Measurements from ENCODE around the gene PPM1N.

The PPM1N gene

GRCh38 chr19:45547211-45547770 lies 49.0 kb downstream of the PPM1N start:
- DNase-seq = no peak

DNA sequence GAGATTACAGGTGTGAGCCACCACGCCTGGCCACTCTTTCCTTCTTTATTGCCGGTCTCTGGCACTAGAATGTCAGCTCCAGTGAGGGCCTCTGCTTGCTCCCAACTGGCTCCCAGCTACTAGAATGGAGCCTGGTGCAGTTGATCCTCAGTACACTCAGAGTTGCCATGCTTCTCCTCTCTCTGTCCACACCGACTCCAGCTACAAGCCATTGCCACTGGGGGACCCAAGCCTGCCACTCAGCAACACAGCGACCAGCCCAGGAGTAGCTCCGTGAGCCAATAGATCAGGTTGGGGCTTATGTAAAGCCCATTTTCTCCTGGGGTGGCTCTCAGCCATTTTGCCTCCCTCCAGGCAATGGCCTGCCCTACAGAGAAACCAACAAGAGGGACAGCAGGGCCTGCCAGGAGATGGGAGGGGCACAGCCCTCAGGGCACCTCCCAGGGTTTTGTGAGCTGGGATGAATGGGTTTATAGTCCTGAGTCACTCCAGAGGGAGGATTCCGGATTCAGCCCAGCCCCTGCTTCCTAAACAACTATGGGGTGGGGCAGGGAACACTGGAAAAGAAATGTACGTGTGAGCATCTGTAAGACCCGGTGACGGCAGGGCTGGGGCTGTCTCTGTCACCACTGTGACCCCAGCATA lies 49.8 kb downstream of the PPM1N start:
- no peak for DNase-seq

Measured in cerebellar nuclear complex (tissue), 1 donor.